HG02610 (cell line): ENCODE data around the gene VIM.

ENCODE experiments used
- ATAC-seq: cut with Tn5 transposase; IDR thresholded peaks from one replicate; pipeline ENCODE4 v1.9.1; 2021; ENCODE audit warnings: mild to moderate bottlenecking, moderate library complexity; ENCODE audit not compliant: unreplicated experiment

VIM gene

DNA sequence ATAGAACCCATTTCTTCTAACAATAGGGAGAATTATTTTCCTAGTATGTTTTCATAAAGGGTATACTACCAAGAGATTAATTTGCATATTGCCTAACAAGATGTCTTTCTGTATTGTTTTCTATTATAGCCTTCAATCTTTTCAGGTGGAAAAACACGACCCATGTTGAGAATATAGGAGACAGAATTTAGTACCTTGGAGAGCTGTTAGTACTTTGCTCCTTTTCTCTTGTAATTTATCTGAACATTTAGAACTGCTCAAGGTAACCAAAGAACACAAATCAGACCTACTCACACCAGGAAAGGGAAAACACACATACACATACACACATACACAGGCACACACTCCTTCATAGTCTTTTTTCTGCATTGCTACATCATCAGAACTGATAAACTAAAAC, 18.7 kb upstream of the VIM start:
- no peak for ATAC-seq

DNA sequence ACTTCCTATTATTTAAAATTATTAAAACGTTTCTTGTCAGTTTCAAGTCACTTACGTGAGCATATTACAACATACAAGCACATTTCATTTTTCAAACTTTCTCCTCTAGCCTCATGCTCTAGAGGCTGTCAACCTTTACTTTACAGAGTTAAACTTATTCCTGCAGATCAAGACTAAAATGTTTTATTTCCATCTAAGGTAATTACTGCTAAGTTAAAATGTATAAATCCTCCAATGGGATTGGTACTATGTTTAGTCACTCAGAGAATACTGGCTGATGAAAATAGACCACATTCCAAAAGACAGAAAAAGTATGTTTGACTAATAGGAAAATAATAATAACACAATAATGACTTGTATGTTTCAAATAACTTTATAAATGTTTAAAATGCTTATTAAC, 18.2 kb upstream of the VIM start:
- no peak for ATAC-seq

DNA sequence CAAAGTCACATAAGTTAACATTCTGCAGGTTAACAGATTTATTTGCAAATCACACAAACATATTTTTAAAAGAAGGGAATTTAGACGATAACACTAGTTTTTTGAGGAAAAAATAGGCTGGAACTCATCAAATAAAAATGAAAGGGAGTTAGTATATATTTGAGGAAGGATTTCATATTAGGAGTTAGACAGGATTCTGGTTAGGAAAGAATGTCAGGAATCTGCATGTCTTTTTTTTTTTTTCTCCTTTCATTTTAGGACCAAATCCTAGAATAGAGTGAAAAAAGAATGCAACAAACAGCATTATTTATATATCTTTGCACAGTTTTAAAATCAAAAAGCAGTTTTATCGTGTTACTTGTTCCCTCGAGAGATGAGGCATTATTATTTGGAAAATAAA, 17.7 kb upstream of the VIM start:
- ATAC-seq, result no peak

DNA sequence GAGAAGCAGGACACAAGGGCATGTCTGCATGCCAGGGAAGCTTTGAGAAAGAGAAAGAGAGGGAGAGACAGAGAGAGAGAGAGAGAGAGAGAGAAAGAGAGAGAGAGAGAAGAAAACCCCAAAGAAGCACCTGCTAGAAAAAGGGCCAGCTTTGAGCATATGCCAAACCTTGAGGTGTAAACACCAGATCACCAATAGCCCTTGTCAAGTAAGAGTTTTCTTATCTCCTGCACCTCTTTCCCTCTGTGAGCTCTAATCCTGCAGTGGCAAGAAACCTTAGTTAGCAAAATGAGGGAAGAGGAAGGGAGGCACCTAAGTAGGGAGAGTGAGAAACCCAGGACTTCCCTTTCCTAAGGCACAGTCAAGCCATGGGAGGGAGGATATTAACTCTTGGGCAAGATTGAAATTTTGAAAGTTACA, 15.2 kb upstream of the VIM start:
- ATAC-seq, result no peak

DNA sequence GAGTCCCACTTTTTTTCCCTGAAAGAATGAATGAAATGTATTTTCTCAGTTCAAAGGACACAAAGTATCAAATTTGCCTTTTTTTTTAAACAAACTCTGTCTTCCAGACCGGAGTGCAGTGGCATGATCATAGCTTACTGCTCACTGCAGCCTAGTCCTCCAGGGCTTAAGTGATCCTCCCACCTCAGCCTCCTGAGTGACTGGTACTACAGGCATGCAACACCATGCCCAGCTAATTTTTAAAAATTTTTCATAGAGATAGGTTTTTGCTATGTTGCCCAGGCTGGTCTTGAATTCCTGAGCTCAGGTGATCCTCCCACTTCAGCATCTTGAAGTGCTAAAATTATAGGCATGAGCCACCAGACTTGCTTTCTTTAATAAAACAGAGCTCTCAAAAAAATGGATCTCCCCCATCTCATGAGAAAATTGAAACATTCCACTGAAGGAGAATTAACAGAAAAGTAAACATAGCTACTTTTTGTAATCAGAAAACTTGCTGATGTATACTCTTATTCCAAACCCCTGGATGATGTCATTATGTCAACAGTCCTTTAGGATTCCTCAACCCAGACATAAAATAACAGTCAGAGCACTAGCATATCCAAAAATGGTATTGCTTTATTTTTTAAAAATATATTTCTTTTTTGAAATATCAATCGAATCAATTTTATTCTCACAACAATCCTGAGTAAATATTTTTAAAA, 14.2 kb upstream of the VIM start:
- no peak for ATAC-seq

DNA sequence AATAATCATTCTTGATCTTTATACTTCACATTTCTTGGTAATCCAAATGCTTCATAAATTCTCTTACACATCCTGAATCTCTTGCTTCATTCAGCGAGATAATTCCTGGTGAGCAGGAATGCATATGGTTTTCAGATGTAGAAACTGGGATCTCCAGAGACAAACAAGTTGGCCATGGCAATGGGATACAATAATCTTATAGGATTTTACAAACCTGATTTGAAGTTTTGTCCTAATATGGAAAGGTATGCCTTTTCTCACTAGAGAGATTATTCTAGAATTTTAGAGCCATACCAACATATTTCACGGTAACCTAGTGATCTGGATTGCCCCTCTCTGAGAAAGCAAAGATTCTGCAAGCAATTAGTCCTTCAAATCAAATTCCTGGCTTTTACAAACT, 13.5 kb upstream of the VIM start:
- ATAC-seq, result no peak

DNA sequence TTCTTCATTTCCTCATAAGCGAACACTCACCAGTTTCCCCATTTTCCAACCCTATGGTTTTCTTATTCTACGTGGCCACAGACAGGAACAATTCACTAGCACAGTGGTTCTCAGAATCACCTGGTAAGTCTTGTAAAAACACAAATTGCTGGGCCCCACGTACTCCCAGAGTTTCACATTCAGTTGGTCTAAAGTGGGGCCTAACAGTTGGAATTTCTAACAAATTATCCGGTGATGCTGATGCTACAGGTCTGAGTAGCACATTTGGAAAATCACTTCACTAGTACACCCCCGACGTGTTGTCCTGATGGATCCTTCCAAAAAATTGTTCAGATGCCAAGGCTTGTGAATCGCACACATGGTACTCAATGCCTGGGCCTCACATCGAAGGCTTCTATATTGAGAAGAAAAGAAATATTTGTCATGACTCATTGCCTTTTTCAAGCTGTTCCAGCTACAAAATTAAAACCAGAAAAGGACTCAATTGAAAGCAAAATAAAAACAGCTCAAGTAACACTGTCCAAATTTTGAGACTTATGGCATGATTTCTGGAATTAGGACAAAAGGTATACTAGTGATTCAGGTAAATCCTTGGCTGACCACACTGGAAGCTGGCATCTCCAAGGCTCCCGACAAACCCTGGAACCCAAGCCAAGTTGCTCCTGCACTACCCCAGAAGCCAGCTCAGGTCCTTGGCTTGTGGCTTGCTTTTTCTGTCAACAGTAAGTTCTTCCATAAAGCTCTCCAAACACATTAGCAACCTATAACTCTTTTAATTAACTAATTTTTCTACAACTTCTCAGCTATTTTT, 12.9 kb upstream of the VIM start:
- ATAC-seq, result no peak

DNA sequence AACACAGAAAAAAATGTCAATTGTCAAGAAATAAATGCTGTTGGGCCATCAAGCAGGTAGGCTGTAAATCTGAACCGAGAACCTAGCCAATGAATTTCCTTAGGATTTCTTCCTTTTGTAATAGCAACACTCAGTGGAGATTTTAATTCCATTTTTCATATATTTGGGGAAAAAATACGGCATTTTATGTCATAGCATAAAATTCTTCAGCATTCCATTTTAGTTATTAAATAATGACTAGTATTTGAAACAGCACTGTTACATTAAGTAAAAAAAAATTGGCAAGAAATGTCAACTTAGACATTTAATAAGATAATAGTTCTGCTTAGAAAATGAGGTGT, 12.3 kb upstream of the VIM start:
- ATAC-seq, result no peak

DNA sequence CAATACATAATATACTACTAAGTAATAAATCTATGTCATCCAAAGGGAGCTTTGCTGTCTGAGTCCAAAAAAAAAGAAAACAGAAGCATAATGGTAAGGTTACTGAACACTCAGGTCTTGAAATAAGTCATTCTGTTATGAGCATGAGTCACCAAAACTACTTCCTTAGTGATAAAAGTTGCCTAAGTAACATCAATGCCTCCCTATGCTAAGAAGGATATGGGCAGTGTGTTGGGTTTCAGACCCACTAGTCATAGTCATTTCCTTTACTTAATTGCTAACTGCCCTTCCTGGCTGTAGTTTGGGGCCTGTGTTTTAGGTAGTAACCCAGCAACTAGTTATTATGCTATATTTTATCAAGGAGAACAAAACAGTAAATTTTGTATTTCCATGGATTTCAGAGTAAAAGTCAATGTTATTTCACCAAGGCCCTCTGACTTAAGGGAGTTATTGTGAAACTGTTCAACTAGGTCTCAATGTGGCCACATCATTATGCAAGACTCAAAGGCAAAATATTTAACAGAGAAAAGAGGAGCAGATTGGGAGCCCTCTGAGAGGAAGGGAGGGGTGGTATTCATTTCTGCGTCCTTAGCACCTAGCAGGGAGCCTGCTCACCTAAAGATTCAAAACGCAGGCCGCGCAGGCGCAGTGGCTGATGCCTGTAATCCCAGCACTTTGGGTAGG, 11.7 kb upstream of the VIM start:
- ATAC-seq, result peak; percentile 100

DNA sequence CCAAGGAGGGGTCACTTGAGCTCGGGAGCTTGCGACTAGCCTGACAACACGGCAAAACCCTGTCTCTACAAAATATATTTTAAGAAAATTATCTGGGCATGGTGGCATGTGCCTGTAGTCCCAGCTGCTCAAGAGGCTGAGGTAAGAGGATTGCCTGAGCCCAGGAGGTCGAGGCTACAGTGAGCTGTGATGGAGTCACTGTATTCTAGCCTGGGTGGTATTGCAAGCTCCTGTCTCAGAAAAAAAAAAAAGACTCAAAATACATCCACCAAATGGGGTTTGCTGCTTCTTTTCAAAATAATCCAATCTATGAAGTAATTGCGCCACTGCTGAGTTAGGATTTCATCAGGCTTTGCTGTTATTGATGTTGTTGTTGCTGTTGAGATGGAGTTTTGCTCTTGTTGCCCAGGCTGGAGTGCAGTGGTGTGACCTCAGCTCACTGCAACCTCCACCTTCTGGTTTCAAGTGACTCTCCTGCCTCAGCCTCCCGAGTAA, 11.1 kb upstream of the VIM start:
- ATAC-seq, result no peak

DNA sequence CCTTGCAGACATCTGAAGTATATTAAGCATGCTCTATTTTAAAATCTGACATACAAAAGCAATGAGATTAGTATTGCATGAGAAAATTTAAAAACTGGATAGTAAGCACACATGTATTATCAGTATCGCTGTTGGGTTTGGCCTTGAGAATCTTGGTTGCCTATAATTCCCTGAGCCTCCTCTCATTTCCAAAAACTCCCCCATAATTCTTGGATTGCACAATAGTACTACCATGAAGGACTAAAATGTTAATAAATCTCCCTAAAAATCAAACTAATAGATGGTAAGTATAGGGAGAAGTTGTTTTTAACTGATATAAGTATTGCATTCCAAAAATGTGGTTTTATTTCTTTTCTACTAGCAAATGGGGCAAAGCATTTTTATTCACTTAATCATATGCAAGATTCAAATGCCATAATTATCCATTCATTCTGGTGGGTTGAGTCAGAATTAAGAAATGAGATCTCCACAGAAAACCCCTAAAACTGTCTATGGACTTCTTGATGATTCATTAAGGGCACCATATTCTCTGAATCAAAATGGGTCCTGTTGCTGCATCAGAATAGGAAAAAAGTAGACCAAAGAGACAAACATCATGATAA, 10.3 kb upstream of the VIM start:
- no peak for ATAC-seq

DNA sequence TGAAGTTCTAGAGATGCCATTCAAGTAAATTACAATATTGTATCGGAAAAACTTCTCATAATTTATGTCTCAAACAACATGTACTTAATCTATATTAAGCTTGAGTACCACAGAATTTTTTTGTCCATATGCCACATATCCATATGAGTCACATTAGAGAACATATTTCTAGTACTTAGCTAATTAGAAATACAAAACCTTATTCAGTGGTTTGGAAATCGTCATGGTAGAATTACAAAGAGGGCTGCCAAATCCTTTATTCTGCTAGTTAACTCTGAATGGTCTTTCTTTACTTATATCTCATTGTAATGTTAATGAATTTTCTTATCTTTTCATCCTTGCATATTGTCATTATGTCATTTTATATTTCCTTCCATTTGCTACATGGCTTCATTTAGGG, 9.0 kb upstream of the VIM start:
- no peak for ATAC-seq

DNA sequence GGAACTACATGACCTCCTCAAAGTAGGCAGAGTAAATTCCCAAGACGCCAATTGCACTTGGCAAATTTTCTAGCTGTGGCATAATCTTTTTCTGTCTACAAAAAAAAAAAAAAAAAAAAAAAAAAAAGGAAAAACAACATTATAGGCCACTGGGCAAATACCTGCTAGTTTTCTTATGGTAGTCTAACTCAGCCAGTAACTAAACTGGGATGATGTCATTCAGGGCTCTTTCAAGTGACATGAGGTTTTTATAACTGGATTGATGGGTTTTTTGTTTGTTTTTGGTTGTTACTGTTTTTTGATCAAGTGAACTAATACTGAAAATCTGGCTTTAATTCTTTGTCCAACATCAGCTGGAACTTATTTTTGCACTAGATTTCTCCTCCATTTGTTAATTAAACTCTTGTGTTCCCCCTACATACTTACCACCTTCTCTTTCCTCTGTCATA, 7.4 kb upstream of the VIM start:
- ATAC-seq, result no peak

DNA sequence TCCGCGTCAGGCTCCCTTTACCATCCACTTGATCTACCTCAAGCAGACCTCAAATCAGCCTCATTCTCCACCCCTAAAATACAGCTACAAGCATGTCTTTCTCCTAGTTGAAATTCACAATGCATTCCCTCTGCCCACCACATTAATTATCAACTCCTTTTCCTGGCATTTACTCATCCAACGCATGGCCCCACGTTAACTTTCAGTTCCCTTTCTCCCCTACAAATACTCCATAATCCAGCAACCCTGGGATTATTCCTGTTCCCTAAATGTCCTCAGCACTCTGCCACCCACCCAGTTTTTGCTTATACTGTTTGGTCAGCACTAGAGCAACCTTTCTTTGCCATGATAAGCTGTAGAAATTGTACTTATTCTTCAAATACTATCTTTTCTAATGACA, 5.7 kb upstream of the VIM start:
- no peak for ATAC-seq

DNA sequence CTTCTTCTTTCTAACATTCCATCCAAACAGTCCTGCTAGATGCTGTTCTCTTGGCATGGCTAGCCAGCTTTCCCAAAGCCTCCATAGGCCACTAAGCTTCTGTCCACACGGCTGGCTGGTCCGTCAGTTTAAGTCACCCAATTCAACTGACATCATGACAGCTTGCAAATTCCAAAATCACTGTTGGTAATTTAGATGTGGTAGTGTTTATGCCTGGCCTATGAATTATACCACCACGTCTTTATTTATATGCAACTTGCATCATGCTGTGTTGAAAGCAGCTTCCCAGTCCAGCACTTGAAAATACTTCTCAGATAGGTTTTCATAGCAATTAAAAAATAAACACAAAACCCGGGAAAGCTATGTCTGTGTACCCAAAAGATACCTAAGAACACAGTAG, 2.2 kb upstream of the VIM start:
- no peak for ATAC-seq

DNA sequence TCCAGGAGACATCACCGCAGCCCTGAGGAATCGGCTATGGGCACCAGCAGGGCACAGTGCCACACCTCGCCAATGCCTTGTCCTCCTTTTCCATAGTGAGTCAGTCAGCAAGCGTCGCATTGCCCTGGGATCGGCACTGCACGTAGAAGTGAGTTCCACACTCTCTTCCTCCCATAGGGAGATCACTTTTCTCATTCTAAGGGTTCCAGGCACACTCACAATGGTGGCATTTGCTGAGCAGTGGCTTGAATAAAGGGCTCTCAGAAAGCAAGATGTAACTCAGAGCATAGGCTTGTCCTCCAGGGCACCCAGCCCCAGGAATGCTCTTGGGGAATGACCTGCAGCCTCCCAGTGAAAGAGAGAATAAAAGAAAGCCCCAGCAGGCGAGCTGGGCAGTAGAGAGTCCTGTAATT, 1.1 kb upstream of the VIM start:
- ATAC-seq, result no peak

DNA sequence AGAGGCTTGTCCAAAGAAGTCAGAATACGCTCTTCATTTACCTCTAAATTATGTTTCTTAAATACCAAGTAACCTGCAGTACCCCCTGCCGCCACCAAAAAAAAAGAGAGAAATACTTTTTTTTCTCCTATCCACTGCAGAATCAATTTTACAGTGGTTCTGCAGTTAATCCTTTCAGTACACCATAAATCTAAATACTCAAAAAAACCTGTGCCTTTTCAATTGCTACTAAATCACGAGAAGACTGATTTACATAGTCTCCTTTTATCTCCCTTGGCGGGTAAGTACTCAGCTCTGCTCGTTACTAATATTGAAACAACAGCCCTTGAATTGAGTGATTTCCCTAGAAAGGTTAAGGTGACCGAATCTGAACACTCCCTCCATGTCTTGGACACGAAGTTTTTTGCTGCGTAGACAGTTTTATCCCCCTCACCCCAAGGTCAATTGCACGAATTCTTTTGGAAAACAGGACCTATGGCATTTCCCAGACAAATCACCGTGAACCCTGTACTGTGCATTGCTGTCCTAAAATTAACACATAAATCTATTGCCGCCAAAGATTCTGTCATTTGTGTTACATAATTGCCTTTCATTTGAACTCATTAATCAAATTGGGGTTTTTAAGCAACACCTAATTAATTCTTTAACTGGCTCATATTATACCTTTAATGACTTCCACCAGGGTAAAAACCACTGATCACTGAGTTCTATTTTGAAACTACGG, 512 bp upstream of the VIM start:
- ATAC-seq, result peak; percentile 56

DNA sequence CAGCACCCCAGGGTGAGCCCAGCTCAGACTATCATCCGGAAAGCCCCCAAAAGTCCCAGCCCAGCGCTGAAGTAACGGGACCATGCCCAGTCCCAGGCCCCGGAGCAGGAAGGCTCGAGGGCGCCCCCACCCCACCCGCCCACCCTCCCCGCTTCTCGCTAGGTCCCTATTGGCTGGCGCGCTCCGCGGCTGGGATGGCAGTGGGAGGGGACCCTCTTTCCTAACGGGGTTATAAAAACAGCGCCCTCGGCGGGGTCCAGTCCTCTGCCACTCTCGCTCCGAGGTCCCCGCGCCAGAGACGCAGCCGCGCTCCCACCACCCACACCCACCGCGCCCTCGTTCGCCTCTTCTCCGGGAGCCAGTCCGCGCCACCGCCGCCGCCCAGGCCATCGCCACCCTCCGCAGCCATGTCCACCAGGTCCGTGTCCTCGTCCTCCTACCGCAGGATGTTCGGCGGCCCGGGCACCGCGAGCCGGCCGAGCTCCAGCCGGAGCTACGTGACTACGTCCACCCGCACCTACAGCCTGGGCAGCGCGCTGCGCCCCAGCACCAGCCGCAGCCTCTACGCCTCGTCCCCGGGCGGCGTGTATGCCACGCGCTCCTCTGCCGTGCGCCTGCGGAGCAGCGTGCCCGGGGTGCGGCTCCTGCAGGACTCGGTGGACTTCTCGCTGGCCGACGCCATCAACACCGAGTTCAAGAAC, 1.1 kb downstream of the VIM start:
- no peak for ATAC-seq

DNA sequence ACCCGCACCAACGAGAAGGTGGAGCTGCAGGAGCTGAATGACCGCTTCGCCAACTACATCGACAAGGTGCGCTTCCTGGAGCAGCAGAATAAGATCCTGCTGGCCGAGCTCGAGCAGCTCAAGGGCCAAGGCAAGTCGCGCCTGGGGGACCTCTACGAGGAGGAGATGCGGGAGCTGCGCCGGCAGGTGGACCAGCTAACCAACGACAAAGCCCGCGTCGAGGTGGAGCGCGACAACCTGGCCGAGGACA, 1.6 kb downstream of the VIM start:
- no peak for ATAC-seq

DNA sequence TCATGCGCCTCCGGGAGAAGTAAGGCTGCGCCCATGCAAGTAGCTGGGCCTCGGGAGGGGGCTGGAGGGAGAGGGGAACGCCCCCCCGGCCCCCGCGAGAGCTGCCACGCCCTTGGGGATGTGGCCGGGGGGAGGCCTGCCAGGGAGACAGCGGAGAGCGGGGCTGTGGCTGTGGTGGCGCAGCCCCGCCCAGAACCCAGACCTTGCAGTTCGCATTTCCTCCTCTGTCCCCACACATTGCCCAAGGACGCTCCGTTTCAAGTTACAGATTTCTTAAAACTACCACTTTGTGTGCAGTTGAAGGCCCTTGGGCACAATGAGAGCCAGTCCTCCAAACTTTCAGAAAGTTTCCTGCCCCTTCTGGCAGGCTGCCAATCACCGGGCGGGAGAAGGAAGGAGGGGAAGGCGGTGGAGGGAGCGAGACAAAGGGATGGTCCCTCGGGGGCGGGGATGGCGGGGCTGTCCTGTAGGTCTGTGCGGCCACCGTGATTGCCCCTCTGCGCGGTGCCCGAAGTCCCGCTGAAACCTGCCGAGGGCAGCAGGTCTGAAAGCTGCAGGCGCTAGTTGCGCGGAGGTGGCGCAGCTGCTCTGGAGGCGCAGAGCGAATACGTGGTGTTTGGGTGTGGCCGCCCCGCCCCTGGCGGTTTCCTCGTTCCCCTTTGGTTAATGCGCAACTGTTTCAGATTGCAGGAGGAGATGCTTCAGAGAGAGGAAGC, 2.1 kb downstream of the VIM start:
- peak; percentile 59 for ATAC-seq
